GM19463 (cell line): Measurements from ENCODE around the gene PCDHA8.
"Not testable (repeated sequence)": the region's sequence is repeated elsewhere in the genome, so short reads cannot be mapped to it uniquely, and the experiment has no call there.

ENCODE experiments used
- ATAC-seq: cut with Tn5 transposase; IDR thresholded peaks from one replicate; pipeline ENCODE4 v1.9.1; 2021; ENCODE audit warnings: mild to moderate bottlenecking, moderate library complexity; ENCODE audit not compliant: unreplicated experiment

PCDHA8 gene

GRCh38 chr5:140840978-140841962 lies at the start of gene PCDHA8:
PCDHA8 (plus strand) TSS chr5:140841187; CDS start chr5:140841322, 135 bp downstream.
- no peak for ATAC-seq

- no peak for ATAC-seq
These were observed 46.3 kb upstream of the PCDHA8 start, which contains the start of gene PCDHA2 for GRCh38 chr5:140794595-140795258. PCDHA2 (plus strand) TSS chr5:140794852.

- ATAC-seq, result no peak
These were observed 45.7 kb upstream of the PCDHA8 start for GRCh38 chr5:140795259-140795641.

GRCh38 chr5:140796072-140796717 lies 44.8 kb upstream of the PCDHA8 start:
- not testable (repeated sequence) for ATAC-seq

- no peak for ATAC-seq
These were observed 44.3 kb upstream of the PCDHA8 start for GRCh38 chr5:140796718-140797095.

- ATAC-seq, result no peak
These were observed 40.0 kb upstream of the PCDHA8 start, which contains the start of gene PCDHA3 for GRCh38 chr5:140800816-140801493. PCDHA3 (plus strand) TSS chr5:140801057.

- no peak for ATAC-seq
These were observed 39.5 kb upstream of the PCDHA8 start for GRCh38 chr5:140801494-140801841.

GRCh38 chr5:140802381-140802780 lies 38.6 kb upstream of the PCDHA8 start:
- ATAC-seq, result not testable (repeated sequence)

- ATAC-seq, result no peak
These were observed 38.2 kb upstream of the PCDHA8 start for GRCh38 chr5:140802781-140803271.

- no peak for ATAC-seq
These were observed 33.9 kb upstream of the PCDHA8 start, which contains the start of gene PCDHA4 for GRCh38 chr5:140806834-140807775. PCDHA4 (plus strand) TSS chr5:140807068.

- not testable (repeated sequence) for ATAC-seq
These were observed 32.6 kb upstream of the PCDHA8 start for GRCh38 chr5:140808241-140808888.

- no peak for ATAC-seq
These were observed 32.1 kb upstream of the PCDHA8 start for GRCh38 chr5:140808889-140809291.

GRCh38 chr5:140821375-140822280 lies 19.4 kb upstream of the PCDHA8 start, which contains the start of gene PCDHA5:
PCDHA5 (plus strand) TSS chr5:140821613.
- no peak for ATAC-seq

GRCh38 chr5:140822281-140822629 lies 18.7 kb upstream of the PCDHA8 start:
- ATAC-seq, result no peak

GRCh38 chr5:140822969-140823368 lies 18.0 kb upstream of the PCDHA8 start:
- not testable (repeated sequence) for ATAC-seq

- no peak for ATAC-seq
These were observed 17.5 kb upstream of the PCDHA8 start for GRCh38 chr5:140823475-140823874.

- no peak for ATAC-seq
These were observed 13.2 kb upstream of the PCDHA8 start, which contains the start of gene PCDHA6 for GRCh38 chr5:140827704-140828361. PCDHA6 (plus strand) TSS chr5:140827960; CDS start chr5:140828092, 132 bp downstream.
